ENCODE results near the gene ADAM12. TPM values are rescaled to one million over a fixed set of nuclear protein-coding genes. Genes with fewer than 3 reads are reported as not detected.

The ADAM12 gene
- total and polyA plus RNA-seq, 2 donors (not counting 3 experiments of a cell fraction or from before 2014, with no cell fraction given), result 0.22 to 0.33 TPM

GRCh38 chr10:126235979-126236851 is 152.1 kb downstream of the ADAM12 start:
- no peaks in the 10 kb centered on the region for H3K79me2 ChIP-seq (ENCODE audit: control insufficient read depth, insufficient read depth, low read length)
- no peak for DNase-seq (ENCODE audit: low read depth, low spot score)
- H4K20me1 ChIP-seq (replicated peaks; ENCODE audit: control insufficient read depth, extremely low read depth, insufficient read depth, low read length), result no peaks in the 10 kb centered on the region
- H3K9me3 ChIP-seq (replicated peaks; ENCODE audit: control insufficient read depth, insufficient read depth, low read length), result no peaks in the 10 kb centered on the region
- BruUV-seq (replicated peaks), result no TSS peak
- H3K4me3 ChIP-seq (replicated peaks in 1 of 3; ENCODE audit: insufficient read depth in 1 of 3, low read depth in 1 of 3, low read length in 3 of 3), result no peak overlapping the region
- no peak overlapping the region for H3K27ac ChIP-seq (ENCODE audit: insufficient read depth, low read depth, low read length)
- H2AFZ ChIP-seq (ENCODE audit: low read depth, low read length), result no peak overlapping the region
- POLR2A ChIA-PET, result no interaction called here
- no peaks in the 10 kb centered on the region for H3K4me1 ChIP-seq (ENCODE audit: control insufficient read depth, extremely low read depth, insufficient read depth, low read length)
- FAIRE-seq, result no peak
- no peaks in the 10 kb centered on the region for H3K9me1 ChIP-seq (replicated peaks; ENCODE audit: control insufficient read depth, extremely low read depth, insufficient read depth, low read length)
- intact Hi-C loops (cut with micrococcal nuclease), result no loop called here
- dilution Hi-C loops (cut with MboI; ENCODE audit: extremely low pct_ligation_motif_present, low sequenced_read_pairs), result no loop called here
- no peaks in the 10 kb centered on the region for H3K27me3 ChIP-seq (ENCODE audit: control insufficient read depth in 2 of 2, insufficient read depth in 2 of 2, low read length in 2 of 2)
- no peak overlapping the region for H3K9ac ChIP-seq (replicated peaks; ENCODE audit: extremely low read depth, insufficient read depth, low read length)
- H3K36me3 ChIP-seq (ENCODE audit: control insufficient read depth in 2 of 2, extremely low read depth in 1 of 2, insufficient read depth in 2 of 2, low read length in 2 of 2), result no peaks in the 10 kb centered on the region
- no peak overlapping the region for H3K4me2 ChIP-seq (ENCODE audit: insufficient read depth, low read length)
- CTCF ChIA-PET, result no interaction called here
- TF ChIP-seq, protein P1, sequence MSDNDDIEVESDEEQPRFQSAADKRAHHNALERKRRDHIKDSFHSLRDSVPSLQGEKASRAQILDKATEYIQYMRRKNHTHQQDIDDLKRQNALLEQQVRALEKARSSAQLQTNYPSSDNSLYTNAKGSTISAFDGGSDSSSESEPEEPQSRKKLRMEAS (IDR thresholded peaks at IDR 0.05; ENCODE audit: insufficient read depth, insufficient read length), result no peak
- TF ChIP-seq POLR2AphosphoS5 (IDR thresholded peaks at IDR 0.05; ENCODE audit: insufficient read depth, low read depth, low read length) (no peak), JUN (IDR thresholded peaks at IDR 0.05; ENCODE audit: borderline replicate concordance, insufficient read depth, insufficient read length, low read depth) (no peak), EZH2 (IDR thresholded peaks at IDR 0.05; ENCODE audit: borderline replicate concordance, low read depth, low read length, severe bottlenecking) (no peak), CTCF (IDR thresholded peaks at IDR 0.05; ENCODE audit: extremely low read depth in 1 of 2, insufficient read depth in 1 of 2, low read depth in 1 of 2, low read length in 2 of 2) (no peak), GATA2 (IDR thresholded peaks at IDR 0.05; ENCODE audit: insufficient read depth, insufficient read length, low read depth, low read length) (no peak), FOS (IDR thresholded peaks at IDR 0.05; ENCODE audit: borderline replicate concordance, insufficient read depth, low read length) (no peak), POLR2A (IDR thresholded peaks at IDR 0.05; ENCODE audit: low read depth, low read length) (no peak), MYC (IDR thresholded peaks at IDR 0.05; ENCODE audit: low read depth, low read length) (no peak)
